ENCODE results near the gene NCOR1.

The NCOR1 gene

GRCh38 chr17:16140854-16141253 is 74.5 kb downstream of the NCOR1 start:
- TF ChIP-seq, protein P1, sequence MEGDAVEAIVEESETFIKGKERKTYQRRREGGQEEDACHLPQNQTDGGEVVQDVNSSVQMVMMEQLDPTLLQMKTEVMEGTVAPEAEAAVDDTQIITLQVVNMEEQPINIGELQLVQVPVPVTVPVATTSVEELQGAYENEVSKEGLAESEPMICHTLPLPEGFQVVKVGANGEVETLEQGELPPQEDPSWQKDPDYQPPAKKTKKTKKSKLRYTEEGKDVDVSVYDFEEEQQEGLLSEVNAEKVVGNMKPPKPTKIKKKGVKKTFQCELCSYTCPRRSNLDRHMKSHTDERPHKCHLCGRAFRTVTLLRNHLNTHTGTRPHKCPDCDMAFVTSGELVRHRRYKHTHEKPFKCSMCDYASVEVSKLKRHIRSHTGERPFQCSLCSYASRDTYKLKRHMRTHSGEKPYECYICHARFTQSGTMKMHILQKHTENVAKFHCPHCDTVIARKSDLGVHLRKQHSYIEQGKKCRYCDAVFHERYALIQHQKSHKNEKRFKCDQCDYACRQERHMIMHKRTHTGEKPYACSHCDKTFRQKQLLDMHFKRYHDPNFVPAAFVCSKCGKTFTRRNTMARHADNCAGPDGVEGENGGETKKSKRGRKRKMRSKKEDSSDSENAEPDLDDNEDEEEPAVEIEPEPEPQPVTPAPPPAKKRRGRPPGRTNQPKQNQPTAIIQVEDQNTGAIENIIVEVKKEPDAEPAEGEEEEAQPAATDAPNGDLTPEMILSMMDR (IDR thresholded peaks at IDR 0.05; ENCODE audit: low read depth, low read length) = no peak
- Histone ChIP-seq H3K36me3 (0 out of 2 replicates have a peak, but pooled peaks cover 2% of the 10 kb centered on the region), H3K4me1 (no peaks in the 10 kb centered on the region)

DNA sequence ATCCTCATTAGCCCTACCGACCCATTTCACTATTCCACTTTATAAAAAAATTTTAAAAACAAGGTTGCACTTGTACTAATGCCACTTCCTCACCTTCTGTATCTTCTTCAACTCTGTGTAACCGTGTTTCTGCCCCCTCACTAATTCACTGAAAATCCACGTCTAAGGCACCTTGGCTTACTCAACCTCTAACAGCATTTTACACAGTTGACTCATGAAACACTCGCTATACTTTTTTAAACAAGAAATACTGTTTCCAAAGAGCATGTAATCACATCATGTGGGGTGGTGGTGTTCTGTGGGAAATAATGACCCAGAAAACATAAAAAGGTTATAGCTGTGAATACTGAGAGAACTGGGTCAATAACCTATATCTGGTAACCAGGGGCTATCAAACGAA is 79.9 kb downstream of the NCOR1 start:
- Histone ChIP-seq H3K27me3 (no peaks in the 10 kb centered on the region), H3K4me1 (no peaks in the 10 kb centered on the region), H3K4me3 (ENCODE audit: low read depth, low read length) (no peak overlapping the region), H3K9me3 (no peaks in the 10 kb centered on the region), H3K36me3 (peaks cover 7% of the 10 kb centered on the region; the same call in 1 of the 2 replicates)
- no peak for DNase-seq
- TF ChIP-seq, protein P1 (IDR thresholded peaks at IDR 0.05; ENCODE audit: low read depth, low read length) = no peak

More at GRCh38 chr17:16140854-16141253, 74.5 kb downstream of the NCOR1 start:
- no peak for DNase-seq
- Histone ChIP-seq H3K4me3 (ENCODE audit: low read depth, low read length) (no peak overlapping the region), H3K9me3 (no peaks in the 10 kb centered on the region), H3K27me3 (no peaks in the 10 kb centered on the region)

DNA sequence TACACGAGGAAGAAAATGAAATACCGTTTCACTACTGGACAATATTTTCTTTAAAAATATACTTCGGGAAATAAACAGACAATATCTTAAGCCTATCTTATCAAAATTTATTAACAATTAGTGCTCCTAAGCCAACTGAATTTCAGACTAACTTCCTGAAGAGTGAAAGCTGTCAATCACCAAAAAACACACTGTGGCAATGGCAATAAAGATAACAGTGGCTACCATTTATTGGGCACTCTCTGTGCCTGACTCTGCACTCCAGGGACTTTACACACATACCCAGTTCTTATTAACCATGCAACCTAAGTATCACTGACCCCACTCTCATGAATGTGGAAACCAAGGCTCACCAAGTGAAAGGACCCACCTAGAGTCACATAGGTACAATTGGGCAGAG is 83.7 kb downstream of the NCOR1 start:
- H3K36me3 ChIP-seq = peaks cover 7% of the 10 kb centered on the region
- no peaks in the 10 kb centered on the region for H3K4me1 ChIP-seq
- TF ChIP-seq, protein P1 (IDR thresholded peaks at IDR 0.05; ENCODE audit: low read depth, low read length) = no peak

GRCh38 chr17:16129441-16130205 is 85.7 kb downstream of the NCOR1 start:
- H3K27me3 ChIP-seq = no peaks in the 10 kb centered on the region
- no peaks in the 10 kb centered on the region for H3K4me1 ChIP-seq
- no peak for DNase-seq
- TF ChIP-seq, protein P1 (IDR thresholded peaks at IDR 0.05; ENCODE audit: low read depth, low read length) = no peak
- no peaks in the 10 kb centered on the region; the same call in 1 of the 2 replicates for H3K36me3 ChIP-seq
- H3K9me3 ChIP-seq = no peaks in the 10 kb centered on the region
- no peak overlapping the region for H3K4me3 ChIP-seq (ENCODE audit: low read depth, low read length)

More for the DNA sequence above, 83.7 kb downstream of the NCOR1 start:
- no peak for DNase-seq
- no peaks in the 10 kb centered on the region for H3K9me3 ChIP-seq
- H3K27me3 ChIP-seq = no peaks in the 10 kb centered on the region
- H3K4me3 ChIP-seq (ENCODE audit: low read depth, low read length) = no peak overlapping the region

DNA sequence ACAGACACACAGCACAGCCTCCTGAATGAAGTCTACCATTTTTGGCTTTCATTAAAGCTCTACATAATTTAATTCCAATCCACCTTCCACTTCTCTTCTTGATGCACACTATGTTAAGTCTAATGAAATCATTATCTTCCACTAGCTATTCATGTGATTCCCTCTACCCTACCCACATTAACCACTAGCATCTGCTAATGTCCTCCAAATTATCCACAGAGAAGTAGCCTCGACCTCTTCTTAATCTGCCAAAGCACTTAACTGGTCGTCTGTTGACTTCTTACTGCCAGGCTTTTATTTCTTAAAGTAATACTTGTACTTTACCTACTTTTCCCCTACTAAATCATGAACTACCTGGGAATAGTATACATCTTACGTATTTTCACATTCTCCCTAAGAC is 91.8 kb downstream of the NCOR1 start:
- H3K4me3 ChIP-seq (ENCODE audit: low read depth, low read length) = no peak overlapping the region
- no peaks in the 10 kb centered on the region; the same call in 1 of the 2 replicates for H3K36me3 ChIP-seq
- DNase-seq = no peak
- H3K9me3 ChIP-seq = no peaks in the 10 kb centered on the region
- no peaks in the 10 kb centered on the region for H3K27me3 ChIP-seq
- TF ChIP-seq, protein P1 (IDR thresholded peaks at IDR 0.05; ENCODE audit: low read depth, low read length) = no peak
- H3K4me1 ChIP-seq = no peaks in the 10 kb centered on the region
